Cardiac muscle cell (in vitro differentiated cells and primary cell): ENCODE measurements around the gene CHCHD6. TPM values are rescaled to one million over a fixed set of nuclear protein-coding genes. Genes with fewer than 3 reads are reported as not detected.

Experiments
- DNase-seq, 2 donors: peaks; one replicate each; pipeline versions ENCODE4 v3.0.0 to v3.0.0-alpha.2; 2010 to 2017; ENCODE audit warnings: low read depth in 1 of 2, low spot score in 1 of 2
- H3K27ac ChIP-seq: fragments of 200-600 bp; sonication (generic); 2 replicates; pipeline ENCODE4 v1.5.1; 2016
- H3K27me3 ChIP-seq: fragments of 200-600 bp; sonication (generic); 2 replicates; pipeline ENCODE4 v1.6.0; 2016; ENCODE audit warnings: control low read depth
- H3K36me3 ChIP-seq: fragments of 200-600 bp; sonication (generic); 2 replicates; pipeline ENCODE4 v1.5.1; 2016; ENCODE audit warnings: control low read depth
- H3K4me1 ChIP-seq: fragments of 200-600 bp; sonication (generic); 2 replicates; pipeline ENCODE4 v1.8.1; 2017; ENCODE audit warnings: low read depth, mild to moderate bottlenecking, mixed run types
- H3K4me3 ChIP-seq: fragments of 200-600 bp; sonication (generic); 2 replicates; pipeline ENCODE4 v1.5.1; 2016; ENCODE audit warnings: mild to moderate bottlenecking
- H3K9me3 ChIP-seq: fragments of 200-600 bp; sonication (generic); 2 replicates; pipeline ENCODE4 v1.5.1; 2017; ENCODE audit warnings: low read depth, mild to moderate bottlenecking, control low read depth
- polyA plus RNA-seq: library from polyadenylated mRNA; unstranded; fragments of >200 nt; fragmentation: Nextera tagmentation; extraction: Ambion mirVana; gene quantifications from 2 replicates; pipeline ENCODE4 v1.2.1, GENCODE V29; 2016
- total RNA-seq: library from RNA; depleted of rRNA; stranded (reverse); fragments of >200 nt; gene quantifications from 2 replicates; pipeline ENCODE4 v1.2.3, GENCODE V29; 2016
- TF ChIP-seq, protein P1 (sequence below): IDR thresholded peaks from 2 replicates; pipeline ENCODE4 v1.5.1; 2012; ENCODE audit warnings: low read depth, mild to moderate bottlenecking, low read length

CHCHD6 gene
- total and polyA plus RNA-seq, 2 experiments from 2014 or later: 76.0 to 102 TPM

- no peak for DNase-seq
- peaks cover 11% of the 10 kb centered on the region for H3K27me3 ChIP-seq
- H3K27ac ChIP-seq: no peak overlapping the region
- TF ChIP-seq, protein P1, sequence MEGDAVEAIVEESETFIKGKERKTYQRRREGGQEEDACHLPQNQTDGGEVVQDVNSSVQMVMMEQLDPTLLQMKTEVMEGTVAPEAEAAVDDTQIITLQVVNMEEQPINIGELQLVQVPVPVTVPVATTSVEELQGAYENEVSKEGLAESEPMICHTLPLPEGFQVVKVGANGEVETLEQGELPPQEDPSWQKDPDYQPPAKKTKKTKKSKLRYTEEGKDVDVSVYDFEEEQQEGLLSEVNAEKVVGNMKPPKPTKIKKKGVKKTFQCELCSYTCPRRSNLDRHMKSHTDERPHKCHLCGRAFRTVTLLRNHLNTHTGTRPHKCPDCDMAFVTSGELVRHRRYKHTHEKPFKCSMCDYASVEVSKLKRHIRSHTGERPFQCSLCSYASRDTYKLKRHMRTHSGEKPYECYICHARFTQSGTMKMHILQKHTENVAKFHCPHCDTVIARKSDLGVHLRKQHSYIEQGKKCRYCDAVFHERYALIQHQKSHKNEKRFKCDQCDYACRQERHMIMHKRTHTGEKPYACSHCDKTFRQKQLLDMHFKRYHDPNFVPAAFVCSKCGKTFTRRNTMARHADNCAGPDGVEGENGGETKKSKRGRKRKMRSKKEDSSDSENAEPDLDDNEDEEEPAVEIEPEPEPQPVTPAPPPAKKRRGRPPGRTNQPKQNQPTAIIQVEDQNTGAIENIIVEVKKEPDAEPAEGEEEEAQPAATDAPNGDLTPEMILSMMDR: no peak
- H3K36me3 ChIP-seq: peaks cover 4% of the 10 kb centered on the region
- no peaks in the 10 kb centered on the region for H3K4me1 ChIP-seq
- H3K4me3 ChIP-seq: peak overlapping the region; percentile 89
- H3K9me3 ChIP-seq: no peaks in the 10 kb centered on the region
Observed at GRCh38 chr3:126984391-126985131, 280.5 kb downstream of the CHCHD6 start.

- H3K27ac ChIP-seq: no peak overlapping the region
- H3K4me3 ChIP-seq: no peak overlapping the region
- H3K27me3 ChIP-seq: peaks cover 11% of the 10 kb centered on the region
- H3K36me3 ChIP-seq: peaks cover 4% of the 10 kb centered on the region
- peak in 1 of 2 donors; percentile 29 for DNase-seq
- no peaks in the 10 kb centered on the region for H3K4me1 ChIP-seq
- H3K9me3 ChIP-seq: no peaks in the 10 kb centered on the region
- TF ChIP-seq, protein P1: no peak
Observed at GRCh38 chr3:126985132-126985985, 281.3 kb downstream of the CHCHD6 start.

DNA sequence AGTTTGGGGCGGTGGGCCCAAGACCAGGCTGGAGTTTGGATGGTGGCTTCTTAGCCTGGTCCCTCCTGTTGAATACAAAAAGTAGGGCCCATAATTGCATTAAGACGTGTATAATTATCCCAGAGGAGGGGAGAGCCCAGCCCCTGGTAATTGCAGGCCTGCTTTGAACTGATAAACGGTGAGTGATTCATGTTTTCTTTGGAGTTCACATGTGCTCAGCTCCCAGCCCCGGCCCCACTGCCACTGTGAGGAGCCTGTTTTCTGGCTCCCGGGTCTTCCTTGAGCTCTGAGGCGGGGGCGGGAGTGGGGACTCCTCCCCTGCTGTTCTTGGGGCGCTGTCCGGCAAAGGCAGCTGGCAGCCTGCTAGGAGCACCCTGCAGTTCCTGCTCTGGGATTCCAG is 282.0 kb downstream of the CHCHD6 start:
- peaks cover 11% of the 10 kb centered on the region for H3K27me3 ChIP-seq
- peaks cover 4% of the 10 kb centered on the region for H3K36me3 ChIP-seq
- no peak overlapping the region for H3K27ac ChIP-seq
- DNase-seq: peak in 1 of 2 donors; percentile 37
- TF ChIP-seq, protein P1: no peak
- no peaks in the 10 kb centered on the region for H3K9me3 ChIP-seq
- H3K4me1 ChIP-seq: peaks cover under 1% of the 10 kb centered on the region
- H3K4me3 ChIP-seq: no peak overlapping the region

DNA sequence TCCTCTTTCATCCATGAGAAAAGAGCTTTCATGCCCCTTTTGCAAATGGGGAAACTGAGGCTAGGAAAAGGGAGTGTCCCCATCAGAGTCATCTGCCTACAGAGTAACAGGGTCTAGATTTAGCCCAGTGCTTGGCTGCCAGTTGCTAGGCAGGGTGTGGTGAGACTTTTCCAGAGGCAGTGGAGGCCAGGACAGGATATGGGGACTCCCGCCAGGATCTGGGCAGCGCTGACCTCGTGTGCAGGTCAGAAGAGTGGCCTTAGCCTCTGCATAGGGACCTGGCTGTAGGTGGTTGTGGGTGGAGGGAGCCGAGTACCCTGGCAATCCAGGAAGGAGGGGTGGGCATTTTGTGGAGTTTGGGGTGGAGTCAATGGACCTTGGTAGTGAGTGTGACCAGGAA is 283.1 kb downstream of the CHCHD6 start:
- TF ChIP-seq, protein P1: no peak
- no peaks in the 10 kb centered on the region for H3K9me3 ChIP-seq
- H3K4me3 ChIP-seq: no peak overlapping the region
- DNase-seq: no peak
- H3K27me3 ChIP-seq: peaks cover 5% of the 10 kb centered on the region
- peaks cover 10% of the 10 kb centered on the region for H3K4me1 ChIP-seq
- peaks cover 4% of the 10 kb centered on the region for H3K36me3 ChIP-seq
- H3K27ac ChIP-seq: no peak overlapping the region

DNA sequence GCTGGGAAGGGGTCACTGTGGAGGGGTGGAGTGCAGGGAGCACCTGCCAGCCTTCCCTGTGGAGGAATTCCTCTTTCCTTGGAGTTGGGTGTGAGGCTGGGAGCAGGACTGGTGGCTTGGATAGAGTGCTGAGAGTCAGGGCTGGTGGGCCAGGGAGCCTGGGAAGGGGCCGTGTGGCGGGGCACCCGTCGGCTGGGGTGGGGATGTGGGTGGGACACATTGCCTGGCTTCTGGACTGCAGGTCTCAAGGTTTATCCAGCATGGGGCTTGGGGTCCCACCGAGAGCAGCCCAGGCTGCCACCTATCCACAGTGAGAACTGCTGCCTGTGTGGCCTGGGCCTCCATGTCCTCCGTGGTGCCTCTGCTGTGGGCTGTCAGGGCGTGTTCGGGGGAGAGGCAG is 283.6 kb downstream of the CHCHD6 start:
- Histone ChIP-seq H3K27ac (no peak overlapping the region), H3K4me3 (no peak overlapping the region), H3K4me1 (peaks cover 13% of the 10 kb centered on the region), H3K36me3 (peaks cover 4% of the 10 kb centered on the region), H3K9me3 (no peaks in the 10 kb centered on the region), H3K27me3 (peaks cover under 1% of the 10 kb centered on the region)
- TF ChIP-seq, protein P1: no peak
- DNase-seq: no peak
